ENCODE measurements around the gene CHCT1.
A peak's percentile ranks its signal among the peaks of the same experiment; 100 is the strongest.

The CHCT1 gene

GRCh38 chr17:60390925-60391470, 31.3 kb upstream of the CHCT1 start:
- Histone ChIP-seq H3K4me3 (ENCODE audit: low read length) (peak overlapping the region; percentile 77), H3K9me3 (replicated peaks; ENCODE audit: low read length) (no peaks in the 10 kb centered on the region), H3K9ac (ENCODE audit: low read depth, low read length) (peak overlapping the region; percentile 92), H3K27me3 (ENCODE audit: control insufficient read depth, insufficient read depth, low read length) (no peaks in the 10 kb centered on the region), H3K4me2 (ENCODE audit: low read length) (peak overlapping the region; percentile 84), H3K4me1 (ENCODE audit: control insufficient read depth, insufficient read depth, low read length) (peaks cover 13% of the 10 kb centered on the region), H3K36me3 (ENCODE audit: insufficient read depth, low read length) (no peaks in the 10 kb centered on the region)

- Histone ChIP-seq H3K27me3 (ENCODE audit: control insufficient read depth, insufficient read depth, low read length) (no peaks in the 10 kb centered on the region), H3K4me3 (ENCODE audit: low read length) (peak overlapping the region; percentile 77), H3K4me1 (ENCODE audit: control insufficient read depth, insufficient read depth, low read length) (peaks cover 8% of the 10 kb centered on the region), H3K36me3 (ENCODE audit: insufficient read depth, low read length) (no peaks in the 10 kb centered on the region), H3K9ac (ENCODE audit: low read depth, low read length) (peak overlapping the region; percentile 92), H3K9me3 (replicated peaks; ENCODE audit: low read length) (no peaks in the 10 kb centered on the region), H3K4me2 (ENCODE audit: low read length) (peak overlapping the region; percentile 84)
Observed at GRCh38 chr17:60391471-60392041, 30.7 kb upstream of the CHCT1 start.

GRCh38 chr17:60392042-60392844, 30.0 kb upstream of the CHCT1 start, which contains the start of gene USP32:
USP32 (minus strand) TSS chr17:60392133; CDS start chr17:60391939, 194 bp downstream.
- Histone ChIP-seq H3K36me3 (ENCODE audit: insufficient read depth, low read length) (no peaks in the 10 kb centered on the region), H3K9ac (ENCODE audit: low read depth, low read length) (peak within 1 kb of the TSS; percentile 92), H3K4me3 (ENCODE audit: low read length) (peak within 1 kb of the TSS; percentile 77), H3K4me1 (ENCODE audit: control insufficient read depth, insufficient read depth, low read length) (peaks cover 6% of the 10 kb centered on the region), H3K9me3 (replicated peaks; ENCODE audit: low read length) (no peaks in the 10 kb centered on the region), H3K27me3 (ENCODE audit: control insufficient read depth, insufficient read depth, low read length) (no peaks in the 10 kb centered on the region), H3K4me2 (ENCODE audit: low read length) (peak within 1 kb of the TSS; percentile 85)

- peak overlapping the region; percentile 85 for H3K4me2 ChIP-seq (ENCODE audit: low read length)
- H3K27me3 ChIP-seq (ENCODE audit: control insufficient read depth, insufficient read depth, low read length) = no peaks in the 10 kb centered on the region
- H3K9me3 ChIP-seq (replicated peaks; ENCODE audit: low read length) = no peaks in the 10 kb centered on the region
- H3K4me1 ChIP-seq (ENCODE audit: control insufficient read depth, insufficient read depth, low read length) = peaks cover 6% of the 10 kb centered on the region
- H3K36me3 ChIP-seq (ENCODE audit: insufficient read depth, low read length) = no peaks in the 10 kb centered on the region
- peak overlapping the region; percentile 92 for H3K9ac ChIP-seq (ENCODE audit: low read depth, low read length)
- peak overlapping the region; percentile 77 for H3K4me3 ChIP-seq (ENCODE audit: low read length)
Observed at GRCh38 chr17:60392845-60393702, 29.2 kb upstream of the CHCT1 start.

GRCh38 chr17:60393840-60394723, 28.2 kb upstream of the CHCT1 start:
- Histone ChIP-seq H3K9me3 (replicated peaks; ENCODE audit: low read length) (no peaks in the 10 kb centered on the region), H3K4me3 (ENCODE audit: low read length) (no peak overlapping the region), H3K9ac (ENCODE audit: low read depth, low read length) (no peak overlapping the region), H3K4me1 (ENCODE audit: control insufficient read depth, insufficient read depth, low read length) (peaks cover 6% of the 10 kb centered on the region), H3K36me3 (ENCODE audit: insufficient read depth, low read length) (no peaks in the 10 kb centered on the region), H3K27me3 (ENCODE audit: control insufficient read depth, insufficient read depth, low read length) (no peaks in the 10 kb centered on the region), H3K4me2 (ENCODE audit: low read length) (no peak overlapping the region)

- no peaks in the 10 kb centered on the region for H3K36me3 ChIP-seq (ENCODE audit: insufficient read depth, low read length)
- no peaks in the 10 kb centered on the region for H3K9me3 ChIP-seq (replicated peaks; ENCODE audit: low read length)
- no peak overlapping the region for H3K4me2 ChIP-seq (ENCODE audit: low read length)
- no peaks in the 10 kb centered on the region for H3K27me3 ChIP-seq (ENCODE audit: control insufficient read depth, insufficient read depth, low read length)
- no peak overlapping the region for H3K4me3 ChIP-seq (ENCODE audit: low read length)
- peaks cover 6% of the 10 kb centered on the region for H3K4me1 ChIP-seq (ENCODE audit: control insufficient read depth, insufficient read depth, low read length)
- H3K9ac ChIP-seq (ENCODE audit: low read depth, low read length) = no peak overlapping the region
Observed at GRCh38 chr17:60395508-60396065, 26.7 kb upstream of the CHCT1 start.

GRCh38 chr17:60396412-60396811, 25.9 kb upstream of the CHCT1 start:
- no peaks in the 10 kb centered on the region for H3K36me3 ChIP-seq (ENCODE audit: insufficient read depth, low read length)

GRCh38 chr17:60398227-60398959, 23.9 kb upstream of the CHCT1 start:
- no peak overlapping the region for H3K4me3 ChIP-seq (ENCODE audit: low read length)
- no peaks in the 10 kb centered on the region for H3K9me3 ChIP-seq (replicated peaks; ENCODE audit: low read length)
- H3K36me3 ChIP-seq (ENCODE audit: insufficient read depth, low read length) = no peaks in the 10 kb centered on the region
- peaks cover under 1% of the 10 kb centered on the region for H3K4me1 ChIP-seq (ENCODE audit: control insufficient read depth, insufficient read depth, low read length)
- H3K27me3 ChIP-seq (ENCODE audit: control insufficient read depth, insufficient read depth, low read length) = no peaks in the 10 kb centered on the region
- H3K4me2 ChIP-seq (ENCODE audit: low read length) = no peak overlapping the region
- H3K9ac ChIP-seq (ENCODE audit: low read depth, low read length) = no peak overlapping the region

More at GRCh38 chr17:60396412-60396811, 25.9 kb upstream of the CHCT1 start:
- Histone ChIP-seq H3K27me3 (ENCODE audit: control insufficient read depth, insufficient read depth, low read length) (no peaks in the 10 kb centered on the region), H3K9ac (ENCODE audit: low read depth, low read length) (no peak overlapping the region), H3K4me1 (ENCODE audit: control insufficient read depth, insufficient read depth, low read length) (peaks cover 6% of the 10 kb centered on the region), H3K9me3 (replicated peaks; ENCODE audit: low read length) (no peaks in the 10 kb centered on the region), H3K4me2 (ENCODE audit: low read length) (no peak overlapping the region), H3K4me3 (ENCODE audit: low read length) (no peak overlapping the region)

- no peaks in the 10 kb centered on the region for H3K9me3 ChIP-seq (replicated peaks; ENCODE audit: low read length)
- H3K36me3 ChIP-seq (ENCODE audit: insufficient read depth, low read length) = no peaks in the 10 kb centered on the region
- no peak overlapping the region for H3K4me2 ChIP-seq (ENCODE audit: low read length)
- H3K4me3 ChIP-seq (ENCODE audit: low read length) = no peak overlapping the region
- no peak overlapping the region for H3K9ac ChIP-seq (ENCODE audit: low read depth, low read length)
- H3K27me3 ChIP-seq (ENCODE audit: control insufficient read depth, insufficient read depth, low read length) = no peaks in the 10 kb centered on the region
- H3K4me1 ChIP-seq (ENCODE audit: control insufficient read depth, insufficient read depth, low read length) = no peaks in the 10 kb centered on the region
Observed at GRCh38 chr17:60401819-60402218, 20.5 kb upstream of the CHCT1 start.

- no peaks in the 10 kb centered on the region for H3K36me3 ChIP-seq (ENCODE audit: insufficient read depth, low read length)
- no peaks in the 10 kb centered on the region for H3K4me1 ChIP-seq (ENCODE audit: control insufficient read depth, insufficient read depth, low read length)
- no peak overlapping the region for H3K4me3 ChIP-seq (ENCODE audit: low read length)
- H3K4me2 ChIP-seq (ENCODE audit: low read length) = no peak overlapping the region
- no peaks in the 10 kb centered on the region for H3K27me3 ChIP-seq (ENCODE audit: control insufficient read depth, insufficient read depth, low read length)
- no peaks in the 10 kb centered on the region for H3K9me3 ChIP-seq (replicated peaks; ENCODE audit: low read length)
- no peak overlapping the region for H3K9ac ChIP-seq (ENCODE audit: low read depth, low read length)
Observed at GRCh38 chr17:60403523-60403810, 18.8 kb upstream of the CHCT1 start.
